HuH-7.5 (cell line): ENCODE measurements around the gene MUC5B.

Source experiments
- DNase-seq: peaks from one replicate; pipeline ENCODE4 v3.0.0; 2011; ENCODE audit warnings: low spot score

Gene MUC5B

GRCh38 chr11:1220941-1221721 is 1.7 kb upstream of the MUC5B start:
- peak; percentile 8 for DNase-seq

DNA sequence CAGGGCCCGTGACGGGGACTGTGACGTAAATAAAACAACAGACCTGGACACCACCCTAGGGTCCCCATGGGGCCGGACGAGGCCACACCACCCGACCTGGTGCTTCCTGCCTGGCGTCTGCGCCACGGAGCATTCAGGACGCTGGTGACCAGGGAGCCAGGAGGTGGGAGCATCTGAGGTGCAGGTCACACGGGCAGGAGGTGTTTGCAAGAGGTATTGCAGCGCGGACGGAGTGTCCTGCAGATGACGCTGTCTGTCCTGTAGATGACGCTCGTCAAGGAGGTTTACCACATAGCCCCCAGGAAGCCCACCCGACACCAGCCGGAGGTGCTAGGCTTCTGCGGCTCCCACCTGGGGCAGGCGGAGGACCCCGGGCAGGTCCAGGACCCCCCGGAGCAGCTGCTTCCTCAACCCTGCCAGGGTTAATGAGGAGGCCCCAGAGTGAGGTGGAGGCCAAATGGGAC is 986 bp upstream of the MUC5B start:
- peak; percentile 23 for DNase-seq

DNA sequence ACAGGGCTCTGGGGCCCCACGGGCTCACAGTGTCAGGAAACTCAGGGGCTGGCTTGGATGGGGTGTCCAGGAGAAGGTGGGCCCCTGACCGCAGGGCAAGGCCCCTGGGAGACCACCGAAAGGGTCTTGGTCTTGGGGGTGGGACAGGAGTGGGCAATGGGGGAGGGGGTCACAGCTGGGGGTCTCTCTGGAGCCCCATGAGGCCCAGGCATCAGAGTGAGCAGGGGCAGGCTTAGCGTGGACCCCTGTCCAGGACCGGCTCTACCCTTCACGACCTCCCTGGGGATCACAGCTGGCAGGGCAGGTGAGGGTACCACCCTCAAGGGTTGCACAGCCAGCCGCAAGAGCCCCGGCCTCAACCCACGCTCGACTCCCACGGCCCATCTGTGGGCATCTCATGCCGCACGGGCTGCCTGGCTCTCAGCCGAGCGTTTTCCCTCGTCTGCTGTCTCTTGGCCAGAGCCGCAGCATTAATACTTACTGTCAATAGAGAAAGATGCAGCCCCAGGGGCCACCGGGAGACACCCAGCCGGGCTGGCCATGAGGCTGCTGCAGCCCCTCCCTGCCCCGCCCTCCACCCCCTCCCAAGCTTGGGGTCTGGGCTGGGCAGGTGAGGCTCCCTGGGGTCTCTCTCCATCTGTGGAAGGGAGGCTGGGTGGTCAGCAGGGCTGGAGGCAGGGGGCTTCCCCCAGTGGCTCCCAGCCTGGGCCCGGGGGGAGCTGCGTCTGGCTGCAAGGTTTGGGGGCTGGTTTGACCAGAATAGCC is 662 bp downstream of the MUC5B start:
- DNase-seq, result peak; percentile 12

DNA sequence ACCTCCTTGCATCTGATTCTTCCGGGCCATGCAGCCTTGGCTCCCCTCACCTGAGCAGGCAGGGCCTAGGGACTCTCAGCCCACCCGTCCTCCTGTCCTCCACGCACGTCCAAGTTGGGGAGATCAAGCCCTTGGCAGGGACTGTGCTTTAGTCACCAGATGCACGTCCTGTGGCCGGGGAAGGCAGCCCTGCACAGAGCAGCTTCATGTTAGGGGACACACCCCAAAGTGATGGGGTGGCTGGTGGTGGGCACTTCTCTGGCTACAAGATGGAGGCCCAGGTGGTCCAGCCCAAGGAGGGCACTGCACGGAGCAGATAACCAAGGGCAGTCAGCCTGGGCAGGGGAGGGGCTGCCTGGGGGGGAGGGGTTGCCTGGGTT is 1.2 kb downstream of the MUC5B start:
- peak; percentile 9 for DNase-seq

DNA sequence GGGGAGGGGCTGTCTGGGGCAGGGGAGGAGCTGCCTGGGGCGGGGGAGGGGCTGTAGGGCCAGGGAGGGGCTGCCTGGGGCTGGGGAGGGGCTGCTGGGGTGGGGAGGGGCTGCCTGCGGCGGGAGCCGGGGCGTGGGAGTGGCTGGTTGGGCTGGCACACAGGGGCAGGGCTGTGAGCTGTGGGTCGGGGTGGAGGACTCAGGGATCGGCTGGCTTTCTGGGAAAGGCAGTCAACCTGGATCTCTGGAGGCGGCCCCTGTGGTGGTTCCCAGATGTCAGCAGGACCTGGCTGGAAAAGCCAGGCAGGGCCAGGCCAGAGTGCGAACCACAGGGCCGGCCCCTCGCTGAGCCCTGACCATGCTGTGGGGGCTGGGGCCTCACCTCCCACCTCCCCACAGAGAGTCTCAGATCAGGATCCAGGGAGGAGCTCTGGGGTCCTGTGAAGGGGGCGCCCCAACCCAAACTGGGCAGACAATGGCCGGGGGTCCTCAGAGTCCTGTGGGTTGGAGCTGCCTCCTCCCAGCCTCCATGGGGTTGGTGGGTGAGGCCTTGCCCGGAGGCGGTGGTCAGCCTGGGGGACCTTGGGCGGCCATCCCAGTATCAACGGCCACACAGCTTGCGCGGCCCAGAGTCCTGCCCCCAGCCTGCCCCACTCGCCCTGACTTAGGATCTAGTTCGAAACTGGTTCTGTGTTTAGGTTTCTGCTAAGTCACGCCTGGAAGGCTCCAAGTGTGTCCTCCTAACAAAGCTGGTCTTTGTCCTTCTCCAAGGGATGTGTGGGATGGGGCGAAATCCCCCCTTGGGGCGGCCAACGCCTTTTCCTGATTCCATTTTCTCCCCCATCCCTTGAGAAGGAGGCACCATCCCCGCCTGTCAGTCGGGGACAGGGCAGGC is 1.9 kb downstream of the MUC5B start:
- DNase-seq, result peak; percentile 23

DNA sequence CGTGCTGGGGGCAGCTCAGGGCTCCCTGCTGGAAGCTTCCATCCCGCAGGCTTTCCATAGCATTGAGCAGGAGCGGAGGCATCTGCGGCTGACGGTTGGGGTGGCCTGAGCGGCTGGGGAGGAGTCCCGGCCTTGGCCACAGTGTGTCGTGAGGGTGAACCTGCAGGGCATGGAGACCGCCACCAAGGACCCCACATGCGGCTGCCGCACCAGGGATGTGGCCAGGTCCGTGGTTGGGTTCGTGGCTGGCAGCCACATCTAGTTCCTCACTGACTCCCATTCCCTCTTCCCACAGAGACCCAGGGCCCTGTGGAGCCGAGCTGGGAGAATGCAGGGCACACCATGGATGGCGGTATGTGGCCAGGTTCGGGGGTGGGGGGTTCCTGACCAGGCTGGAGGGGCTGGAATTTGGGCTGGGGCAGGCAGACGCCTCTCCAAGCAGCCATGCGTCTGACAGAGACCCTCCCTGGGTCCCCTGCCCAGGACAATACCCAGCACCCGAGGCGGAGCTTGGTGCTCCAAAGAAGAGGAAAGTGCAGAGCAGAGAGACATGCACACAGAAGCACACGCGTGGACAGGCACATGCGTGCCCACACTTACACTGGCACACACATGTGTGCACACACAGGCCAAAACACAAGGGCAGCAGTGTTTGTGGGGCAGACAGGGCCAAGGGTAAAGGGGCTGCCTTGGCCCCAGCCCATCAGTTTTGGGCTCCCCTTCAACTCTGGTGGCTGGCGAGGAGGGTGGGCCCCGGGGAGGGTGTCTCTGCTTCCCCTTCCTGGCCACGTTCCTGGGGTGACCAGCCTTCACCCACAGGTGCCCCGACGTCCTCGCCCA is 2.7 kb downstream of the MUC5B start:
- peak; percentile 12 for DNase-seq

GRCh38 chr11:1226226-1226985 is 3.5 kb downstream of the MUC5B start:
- DNase-seq, result peak; percentile 15

- DNase-seq, result peak; percentile 81
Measured at GRCh38 chr11:1226986-1227550, 4.2 kb downstream of the MUC5B start.

- DNase-seq, result peak; percentile 7
Measured at GRCh38 chr11:1227551-1228100, 4.8 kb downstream of the MUC5B start.

DNA sequence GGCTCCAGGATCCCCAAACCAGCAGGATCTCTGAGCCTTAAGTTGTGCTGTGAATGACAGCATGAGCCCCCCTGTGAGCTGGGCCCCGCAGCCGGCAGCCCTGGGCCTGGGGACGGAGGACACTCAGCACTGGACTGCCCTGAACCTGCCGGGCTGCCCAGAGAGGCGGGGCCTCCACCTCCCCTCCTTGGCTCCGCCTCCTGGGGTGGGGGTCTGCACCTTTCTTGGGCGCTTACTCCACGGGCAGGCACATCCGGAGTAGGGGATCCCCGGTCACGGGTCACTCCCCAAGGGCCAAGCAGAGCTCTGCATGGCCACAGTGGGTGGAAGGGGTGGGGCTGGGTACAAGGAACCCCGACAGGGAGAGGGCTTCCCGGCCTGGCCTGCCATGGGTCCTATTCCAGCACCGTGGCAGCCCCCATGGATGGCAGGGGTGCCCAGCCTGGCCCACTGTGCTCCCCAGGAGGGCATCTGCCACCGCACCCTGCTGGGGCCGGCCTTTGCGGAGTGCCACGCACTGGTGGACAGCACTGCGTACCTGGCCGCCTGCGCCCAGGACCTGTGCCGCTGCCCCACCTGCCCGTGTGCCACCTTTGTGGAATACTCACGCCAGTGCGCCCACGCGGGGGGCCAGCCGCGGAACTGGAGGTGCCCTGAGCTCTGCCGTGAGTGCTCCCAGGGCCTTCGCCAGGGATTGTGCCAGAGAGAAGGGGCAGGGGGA is 5.4 kb downstream of the MUC5B start:
- peak; percentile 14 for DNase-seq

GRCh38 chr11:1228921-1229451 is 6.1 kb downstream of the MUC5B start:
- peak; percentile 13 for DNase-seq

GRCh38 chr11:1229471-1230120 is 6.7 kb downstream of the MUC5B start:
- DNase-seq, result peak; percentile 2

- DNase-seq, result peak; percentile 4
Measured at GRCh38 chr11:1230121-1230455, 7.2 kb downstream of the MUC5B start.

DNA sequence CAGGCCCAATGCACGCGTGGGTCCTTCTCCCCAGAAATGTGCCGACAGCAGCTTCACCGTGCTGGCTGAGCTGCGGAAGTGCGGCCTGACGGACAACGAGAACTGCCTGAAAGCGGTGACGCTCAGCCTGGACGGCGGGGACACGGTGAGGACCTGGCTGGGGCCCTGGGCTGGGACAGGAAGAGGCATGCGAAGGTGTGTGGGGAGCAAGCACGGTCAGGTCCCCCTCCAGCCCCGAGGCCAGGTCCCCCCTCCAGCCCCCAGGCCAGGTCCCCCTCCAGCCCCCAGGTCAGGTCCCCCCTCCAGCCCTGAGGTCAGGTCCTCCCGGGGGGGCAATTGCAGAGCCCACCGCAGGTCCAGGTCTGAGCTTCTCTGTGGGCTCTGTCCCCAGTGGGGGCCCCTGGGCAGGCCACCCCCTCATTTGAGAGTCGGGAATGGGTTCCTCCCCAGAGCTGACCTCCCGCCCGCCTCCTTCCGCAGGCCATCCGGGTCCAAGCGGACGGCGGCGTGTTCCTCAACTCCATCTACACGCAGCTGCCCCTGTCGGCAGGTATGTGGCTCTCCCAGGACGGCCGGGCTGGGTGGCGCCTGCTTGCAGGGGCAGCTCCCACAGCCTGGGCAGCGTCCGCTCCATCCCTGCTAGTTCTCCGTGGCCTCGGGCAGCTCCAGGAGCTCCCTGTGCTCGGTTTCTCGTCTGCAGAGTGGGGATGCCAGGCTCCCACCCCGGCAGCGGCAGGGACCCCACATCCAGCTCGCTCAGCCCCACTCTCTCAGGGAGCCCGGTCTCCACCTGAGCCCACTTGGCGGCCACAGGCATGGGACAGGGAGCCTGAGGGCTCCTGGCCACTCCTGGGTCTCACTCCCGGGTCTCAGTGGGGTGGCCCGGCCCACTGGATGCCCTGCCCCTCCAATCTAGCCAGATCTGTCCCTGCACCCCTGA is 7.9 kb downstream of the MUC5B start:
- peak; percentile 48 for DNase-seq

- peak; percentile 20 for DNase-seq
Measured at GRCh38 chr11:1231396-1232020, 8.6 kb downstream of the MUC5B start.

- no peak for DNase-seq
Measured at GRCh38 chr11:1232021-1232882, 9.4 kb downstream of the MUC5B start.
